GM12878 (cell line): ENCODE measurements around the gene ASGR2. TPM values are rescaled to one million over a fixed set of nuclear protein-coding genes. Genes with fewer than 3 reads are reported as not detected.

Experiments
- ATAC-seq: fragments of 200-7000 bp; cut with Tn5 transposase; 3 replicates; pipeline ENCODE4 v1.9.1; 2020; ENCODE audit warnings: mild to moderate bottlenecking, moderate library complexity
- BruUV-seq: library from RNA; stranded (reverse); fragments of 400-500 nt; replicated peaks from 2 replicates; lab custom pipeline; 2021; lab: Mats Ljungman, UMichigan
- CTCF ChIA-PET: fragments of 300-600 bp; sonication (Branson Sonifier 250); formaldehyde crosslinking; extraction: SDS; loops from one replicate; lab custom pipeline; 2021; ENCODE audit warnings: inconsistent platforms; lab: Yijun Ruan, JAX
- POLR2A ChIA-PET: fragments of 350-600 bp; formaldehyde crosslinking; extraction: SDS; loops from one replicate; lab custom pipeline; 2021; ENCODE audit warnings: inconsistent platforms; lab: Charles Lee
- RAD21 ChIA-PET: fragments of 300-600 bp; sonication (Branson Sonifier 250); formaldehyde crosslinking; loops from one replicate; lab custom pipeline; 2023; ENCODE audit warnings: antibody characterized with exemption; ENCODE audit not compliant: unreplicated experiment; lab: Charles Lee
- SMC1A ChIA-PET: fragments of 300-600 bp; sonication (Branson Sonifier 250); formaldehyde crosslinking; loops from one replicate; lab custom pipeline; 2023; ENCODE audit not compliant: unreplicated experiment, uncharacterized antibody; lab: Charles Lee
- DNase-seq: peaks from one replicate; pipeline ENCODE4 v3.0.0-alpha.2; 2011; ENCODE audit warnings: low read depth, low spot score
- FAIRE-seq: peaks from 3 replicates; lab custom pipeline; 2011; peaks lifted over from hg19 to GRCh38; lab: Jason Lieb, UNC
- H2AFZ ChIP-seq: 2 replicates; pipeline ENCODE4 v1.6.0; 2011; ENCODE audit warnings: low read depth, low read length, control low read depth; ENCODE audit not compliant: control insufficient read depth
- H3K27ac ChIP-seq: 2 replicates; pipeline ENCODE4 v1.5.1; 2011; ENCODE audit warnings: control low read depth; ENCODE audit not compliant: control insufficient read depth, insufficient read depth
- H3K27me3 ChIP-seq, 2 experiments: replicated peaks in 1 of 2; 2 replicates each; pipeline versions ENCODE4 v1.6.0 to v1.6.1; 2011; ENCODE audit warnings: low read length in 1 of 2; ENCODE audit not compliant: control insufficient read depth in 2 of 2, insufficient read depth in 2 of 2
- H3K36me3 ChIP-seq, 2 experiments: 2 replicates each; pipeline ENCODE4 v1.5.1; 2011; ENCODE audit warnings: low read length in 1 of 2; ENCODE audit not compliant: control insufficient read depth in 2 of 2, insufficient read depth in 2 of 2
- H3K4me1 ChIP-seq: 2 replicates; pipeline ENCODE4 v1.6.1; 2011; ENCODE audit warnings: mild to moderate bottlenecking, low read length, moderate library complexity, mixed read lengths; ENCODE audit not compliant: control insufficient read depth, insufficient read depth
- H3K4me2 ChIP-seq: 2 replicates; pipeline ENCODE4 v1.6.0; 2011; ENCODE audit warnings: control low read depth; ENCODE audit not compliant: control insufficient read depth, insufficient read depth
- H3K4me3 ChIP-seq: fragments of 200-600 bp; sonication (generic); 2 replicates; pipeline ENCODE4 v1.5.1; 2016
- H3K79me2 ChIP-seq: 2 replicates; pipeline ENCODE4 v1.6.0; 2011; ENCODE audit warnings: low read length; ENCODE audit not compliant: control insufficient read depth, insufficient read depth
- H3K9ac ChIP-seq: 2 replicates; pipeline ENCODE4 v1.8.0; 2011; ENCODE audit warnings: low read length, control low read depth, mixed read lengths; ENCODE audit not compliant: control insufficient read depth, insufficient read depth
- H3K9me3 ChIP-seq: replicated peaks from 3 replicates; pipeline ENCODE4 v1.5.1; 2011; ENCODE audit warnings: mild to moderate bottlenecking, low read length; ENCODE audit not compliant: control insufficient read depth, insufficient read depth
- H4K20me1 ChIP-seq: 2 replicates; pipeline ENCODE4 v1.6.0; 2011; ENCODE audit not compliant: control insufficient read depth, insufficient read depth
- ASH2L ChIP-seq: fragments of 300-600, 200-600 bp; sonication (generic); IDR thresholded peaks from 2 replicates; pipeline ENCODE4 v1.6.1; 2017; ENCODE audit warnings: low read depth, mild to moderate bottlenecking, borderline replicate concordance
- NFXL1 ChIP-seq: fragments of 450-650 bp; IDR thresholded peaks from 2 replicates; pipeline ENCODE4 v1.6.1; 2017; ENCODE audit warnings: antibody characterized with exemption, mild to moderate bottlenecking, borderline replicate concordance
- NFYB ChIP-seq: IDR thresholded peaks from 2 replicates; pipeline ENCODE4 v1.6.1; 2011; ENCODE audit warnings: low read depth, mild to moderate bottlenecking, low read length, improper control_type of control experiment, moderate library complexity; ENCODE audit not compliant: insufficient read depth
- RUNX3 ChIP-seq: IDR thresholded peaks from 2 replicates; pipeline ENCODE4 v1.6.1; 2012; ENCODE audit warnings: low read length, inconsistent platforms
- SIN3A ChIP-seq: IDR thresholded peaks from 2 replicates; pipeline ENCODE4 v1.6.1; 2012; ENCODE audit warnings: low read depth, low read length, improper control_type of control experiment
- SREBF2 ChIP-seq: IDR thresholded peaks from 2 replicates; pipeline ENCODE4 v1.6.1; 2012; ENCODE audit warnings: mild to moderate bottlenecking, low read length
- STAT3 ChIP-seq: IDR thresholded peaks from 2 replicates; pipeline ENCODE4 v1.6.1; 2011; ENCODE audit warnings: low read depth, low read length, improper control_type of control experiment
- USF2 ChIP-seq: IDR thresholded peaks from 2 replicates; pipeline ENCODE4 v1.6.1; 2011; ENCODE audit warnings: low read depth, low read length, improper control_type of control experiment, borderline replicate concordance
- WRNIP1 ChIP-seq: IDR thresholded peaks from 2 replicates; pipeline ENCODE4 v1.6.1; 2011; ENCODE audit warnings: low read depth, low read length, improper control_type of control experiment, borderline replicate concordance
- WGBS: methylation state at CpG from one replicate; pipeline ENCODE4 v1.1.6; 2016; ENCODE audit warnings: low lambda C conversion rate; ENCODE audit not compliant: insufficient replicate concordance, insufficient coverage; ENCODE audit errors: missing lambda C conversion rate; 5-methylcytosine and 5-hydroxymethylcytosine counted together
- in situ Hi-C: fragments of 300-500 bp; cut with MboI; formaldehyde crosslinking; loops from 9 replicates; pipeline ENCODE4 v1.14.3; 2018; ENCODE audit warnings: mixed read lengths
- intact Hi-C: fragments of 100-400 bp; cut with micrococcal nuclease; formaldehyde crosslinking; loops from one replicate; pipeline ENCODE4 v1.14.2; 2022; ENCODE audit not compliant: unreplicated experiment
- polyA plus RNA-seq, 11 experiments: library from polyadenylated mRNA; depleted of rRNA in 4 of 11; unstranded in 6 of 11; stranded (reverse) in 5 of 11; fragments of >200 nt; fragmentation: Nextera tagmentation in 4 of 11; fragmentation: Illumina TruSeq in 1 of 11; extraction: Ambion mirVana in 4 of 11; extraction: Trizol in 1 of 11; gene quantifications; 1 replicate in 1 of 11; 2 replicates in 10 of 11; pipeline versions ENCODE4 v1.2.1 to v1.2.3, GENCODE V29; 2011 to 2016; ENCODE audit warnings: inconsistent platforms in 2 of 11, missing spikeins in 2 of 11, low read depth in 1 of 11
- total RNA-seq, 4 experiments: library from RNA; depleted of rRNA in 3 of 4; stranded (reverse); fragments of >200 nt in 3 of 4; fragmentation: Illumina TruSeq in 1 of 4; extraction: Trizol in 1 of 4; gene quantifications; 2 replicates each; pipeline versions ENCODE4 v1.2.1 to v1.2.3, GENCODE V29; 2013 to 2021

The ASGR2 gene
- total and polyA plus RNA-seq, 10 of the 15 experiments (the other 5 are each of a cell fraction or from before 2014, with no cell fraction given) = not detected

GRCh38 chr17:7102421-7102820 is 12.2 kb downstream of the ASGR2 start:
- ChIA-PET RAD21 (no interaction called here), CTCF (interaction anchor here (0.8 to 2.1 kb wide), 4 partner anchors 8 to 50 kb away, joined by 3 to 6 read pairs (median 4); no protein-coding TSS in a partner anchor), SMC1A (interaction anchor here (1.0 kb wide), 1 partner anchor 28 kb away, joined by 3 read pairs; no protein-coding TSS in a partner anchor)
- H3K27me3 ChIP-seq = no peaks in the 10 kb centered on the region; a peak in 1 of 4 replicates
- H3K27ac ChIP-seq = no peak overlapping the region
- H3K9me3 ChIP-seq = no peaks in the 10 kb centered on the region
- ATAC-seq (no peak), FAIRE-seq (no peak)
- in situ Hi-C loops = no loop called here
- no peaks in the 10 kb centered on the region for H3K79me2 ChIP-seq
- WGBS = 29% methylated on average over 6 of the region's 6 CpGs
- no peak overlapping the region for H3K4me2 ChIP-seq
- intact Hi-C loops = no loop called here
- TF ChIP-seq WRNIP1 = no peak
- TF ChIP-seq ASH2L = no peak
- no peak for TF ChIP-seq RUNX3
- no peak for TF ChIP-seq SREBF2
- TF ChIP-seq NFXL1 = no peak
- no peak for TF ChIP-seq NFYB
- TF ChIP-seq STAT3 = no peak
- no peak for TF ChIP-seq SIN3A
- TF ChIP-seq USF2 = no peak
- TF ChIP-seq, all 136 proteins: peak for 0
- H3K9ac ChIP-seq = no peak overlapping the region
- POLR2A ChIA-PET = interaction anchor here (0.6 to 1.0 kb wide), 2 partner anchors 28 to 120 kb away, joined by 3 to 7 read pairs; no protein-coding TSS in a partner anchor
- no TSS peak for BruUV-seq
- no peaks in the 10 kb centered on the region for H3K36me3 ChIP-seq
- DNase-seq = no peak
- no peaks in the 10 kb centered on the region for H3K4me1 ChIP-seq
- no peaks in the 10 kb centered on the region for H4K20me1 ChIP-seq
- H3K4me3 ChIP-seq = no peak overlapping the region
- H2AFZ ChIP-seq = no peak overlapping the region
